ENCODE measurements around the gene PDE4D. TPM values are rescaled to one million over a fixed set of nuclear protein-coding genes. Genes with fewer than 3 reads are reported as not detected.

PDE4D gene
- total and polyA plus RNA-seq, 2 donors (not counting 1 experiment from before 2014, with no cell fraction given), result 14.9 to 171 TPM

DNA sequence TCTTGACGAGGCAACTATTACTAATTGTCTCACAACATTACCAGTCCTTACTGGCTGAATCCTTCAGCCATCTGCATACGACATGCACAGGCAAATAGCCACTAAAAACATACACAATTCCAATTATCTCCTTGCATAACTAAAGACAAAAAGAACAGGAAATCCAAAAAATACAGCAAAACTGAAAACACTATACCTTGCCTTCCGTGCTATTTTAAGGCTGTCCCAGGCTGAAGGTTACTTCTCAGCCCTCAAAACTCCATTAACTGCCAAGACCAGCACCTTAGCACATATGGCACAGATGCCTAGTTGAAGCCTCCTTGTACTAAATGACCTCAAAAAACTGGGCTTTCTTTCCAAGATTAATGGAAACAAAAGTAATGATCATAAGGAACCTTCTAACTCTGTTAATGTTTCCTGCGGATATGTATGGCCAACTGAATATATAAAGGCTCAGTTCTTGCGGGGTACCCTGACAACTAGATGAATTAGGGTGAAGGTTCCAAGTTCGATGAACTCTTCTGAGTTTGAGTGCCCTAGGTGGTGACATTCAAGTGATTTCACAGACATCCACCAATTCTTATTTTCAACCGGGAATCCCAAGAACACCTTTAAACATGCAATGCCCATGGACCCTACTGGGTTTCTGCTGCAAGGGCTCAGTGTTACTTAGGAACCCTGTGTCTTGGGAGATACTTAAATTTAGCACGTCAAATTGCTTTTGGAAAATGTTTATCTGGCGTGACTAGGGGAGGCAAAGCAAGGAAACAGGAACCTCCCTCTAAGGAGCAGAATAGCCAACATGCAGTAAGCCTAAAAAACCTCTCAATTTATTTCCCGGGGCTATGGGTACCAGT is 855.4 kb downstream of the PDE4D start:
- Mint-ChIP-seq H3K27me3 (peaks cover 28% of the 10 kb centered on the region), H3K27ac (peak overlapping the region; percentile 16), H3K4me3 (peak overlapping the region; percentile 96), H3K9me3 (ENCODE audit: insufficient read depth) (no peaks in the 10 kb centered on the region), H3K4me1 (peaks cover 30% of the 10 kb centered on the region)
- H3K4me2 ChIP-seq (replicated peaks; ENCODE audit: low read depth, low read length, poor library complexity, severe bottlenecking), result peak overlapping the region; percentile 90
- DNase-seq (peak; percentile 6), ATAC-seq (ENCODE audit: low read depth) (no peak)
- H3K9ac ChIP-seq (ENCODE audit: low read length), result peak overlapping the region; percentile 67
- no peaks in the 10 kb centered on the region for H4K20me1 ChIP-seq (ENCODE audit: control insufficient read depth, insufficient read depth, low read length, poor library complexity, severe bottlenecking)
- POLR2A ChIA-PET, result interaction anchor here (1.5 kb wide), 1 partner anchor 89 kb away, joined by 9 read pairs; no protein-coding TSS in a partner anchor
- H3K79me2 ChIP-seq (ENCODE audit: control insufficient read depth, insufficient read depth, low read length), result no peaks in the 10 kb centered on the region
- peak overlapping the region; percentile 50 to 67 (median 58) for H3K4me3 ChIP-seq (ENCODE audit: control extremely low read depth in 1 of 5, extremely low read depth in 1 of 5, insufficient read depth in 1 of 5, low read depth in 2 of 5, low read length in 4 of 5)
- no peak overlapping the region for H3K27ac ChIP-seq (ENCODE audit: low read length in 2 of 2)
- CTCF ChIA-PET, result interaction anchor here (1.4 kb wide), 1 partner anchor 136 kb away, joined by 9 read pairs; no protein-coding TSS in a partner anchor
- TF ChIP-seq, protein P1, sequence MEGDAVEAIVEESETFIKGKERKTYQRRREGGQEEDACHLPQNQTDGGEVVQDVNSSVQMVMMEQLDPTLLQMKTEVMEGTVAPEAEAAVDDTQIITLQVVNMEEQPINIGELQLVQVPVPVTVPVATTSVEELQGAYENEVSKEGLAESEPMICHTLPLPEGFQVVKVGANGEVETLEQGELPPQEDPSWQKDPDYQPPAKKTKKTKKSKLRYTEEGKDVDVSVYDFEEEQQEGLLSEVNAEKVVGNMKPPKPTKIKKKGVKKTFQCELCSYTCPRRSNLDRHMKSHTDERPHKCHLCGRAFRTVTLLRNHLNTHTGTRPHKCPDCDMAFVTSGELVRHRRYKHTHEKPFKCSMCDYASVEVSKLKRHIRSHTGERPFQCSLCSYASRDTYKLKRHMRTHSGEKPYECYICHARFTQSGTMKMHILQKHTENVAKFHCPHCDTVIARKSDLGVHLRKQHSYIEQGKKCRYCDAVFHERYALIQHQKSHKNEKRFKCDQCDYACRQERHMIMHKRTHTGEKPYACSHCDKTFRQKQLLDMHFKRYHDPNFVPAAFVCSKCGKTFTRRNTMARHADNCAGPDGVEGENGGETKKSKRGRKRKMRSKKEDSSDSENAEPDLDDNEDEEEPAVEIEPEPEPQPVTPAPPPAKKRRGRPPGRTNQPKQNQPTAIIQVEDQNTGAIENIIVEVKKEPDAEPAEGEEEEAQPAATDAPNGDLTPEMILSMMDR (IDR thresholded peaks at IDR 0.05), result no peak
- TF ChIP-seq EZH2 (IDR thresholded peaks at IDR 0.05; ENCODE audit: borderline replicate concordance, insufficient read depth, low read depth, low read length, poor library complexity, severe bottlenecking), result no peak
- H3K27me3 ChIP-seq (replicated peaks in 1 of 4; ENCODE audit: control extremely low read depth in 1 of 4, control insufficient read depth in 3 of 4, insufficient read depth in 4 of 4, low read length in 3 of 4), result peaks cover 0 to 27% (median 13%) of the 10 kb centered on the region in 4 experiments
- H2AFZ ChIP-seq (ENCODE audit: insufficient read depth, low read depth, low read length, poor library complexity, severe bottlenecking), result peak overlapping the region; percentile 69
- no peaks in the 10 kb centered on the region for H3K9me3 ChIP-seq (ENCODE audit: control extremely low read depth in 1 of 3, control insufficient read depth in 2 of 3, insufficient read depth in 1 of 3, low read length in 2 of 3)
- WGBS (ENCODE audit: insufficient coverage), result 28% methylated on average over 4 of the region's 10 CpGs
- H3K4me1 ChIP-seq (ENCODE audit: control insufficient read depth in 2 of 2, insufficient read depth in 2 of 2, low read length in 2 of 2), result peaks cover 20% of the 10 kb centered on the region in 2 donors
- intact Hi-C loops (cut with micrococcal nuclease), result loop anchor here (5.0 to 10.0 kb wide), 3 partner anchors 344 to 757 kb away; no protein-coding TSS in a partner anchor
- H3K36me3 ChIP-seq (replicated peaks in 1 of 2; ENCODE audit: control extremely low read depth in 1 of 2, control insufficient read depth in 1 of 2, extremely low read depth in 1 of 2, insufficient read depth in 2 of 2, low read length in 1 of 2), result no peaks in the 10 kb centered on the region

DNA sequence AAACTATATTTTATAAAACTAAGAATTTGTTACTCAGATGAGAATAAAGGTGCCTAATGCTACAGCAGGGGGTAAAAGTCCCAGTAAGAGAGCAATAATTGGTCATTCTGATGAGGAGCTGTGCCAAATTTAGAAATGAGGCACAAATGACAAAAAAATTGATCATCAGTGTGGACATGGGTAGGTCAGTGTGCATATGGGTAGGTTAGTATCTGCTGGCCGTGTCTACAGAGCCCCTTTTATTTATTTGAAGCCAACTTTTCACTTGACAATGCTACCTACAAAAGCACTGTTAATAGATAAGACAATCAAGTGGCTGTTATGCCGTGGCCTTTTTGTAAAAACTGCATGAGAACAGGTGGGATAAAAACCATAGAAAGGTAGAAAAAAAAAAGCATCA is 856.1 kb downstream of the PDE4D start:
- Mint-ChIP-seq H3K9me3 (ENCODE audit: insufficient read depth) (no peaks in the 10 kb centered on the region), H3K4me1 (peaks cover 30% of the 10 kb centered on the region), H3K27ac (no peak overlapping the region), H3K4me3 (peak overlapping the region; percentile 96), H3K27me3 (peaks cover 26% of the 10 kb centered on the region)
- Histone ChIP-seq H3K36me3 (replicated peaks in 1 of 2; ENCODE audit: control extremely low read depth in 1 of 2, control insufficient read depth in 1 of 2, extremely low read depth in 1 of 2, insufficient read depth in 2 of 2, low read length in 1 of 2) (no peaks in the 10 kb centered on the region), H3K4me3 (ENCODE audit: control extremely low read depth in 1 of 5, extremely low read depth in 1 of 5, insufficient read depth in 1 of 5, low read depth in 2 of 5, low read length in 4 of 5) (no peak overlapping the region), H3K9ac (ENCODE audit: low read length) (no peak overlapping the region), H3K27me3 (replicated peaks in 1 of 4; ENCODE audit: control extremely low read depth in 1 of 4, control insufficient read depth in 3 of 4, insufficient read depth in 4 of 4, low read length in 3 of 4) (peaks cover 0 to 27% (median 13%) of the 10 kb centered on the region in 4 experiments), H3K9me3 (ENCODE audit: control extremely low read depth in 1 of 3, control insufficient read depth in 2 of 3, insufficient read depth in 1 of 3, low read length in 2 of 3) (no peaks in the 10 kb centered on the region), H3K4me1 (ENCODE audit: control insufficient read depth in 2 of 2, insufficient read depth in 2 of 2, low read length in 2 of 2) (peaks cover 20% of the 10 kb centered on the region in 2 donors), H3K79me2 (ENCODE audit: control insufficient read depth, insufficient read depth, low read length) (no peaks in the 10 kb centered on the region), H3K27ac (ENCODE audit: low read length in 2 of 2) (no peak overlapping the region), H2AFZ (ENCODE audit: insufficient read depth, low read depth, low read length, poor library complexity, severe bottlenecking) (no peak overlapping the region), H4K20me1 (ENCODE audit: control insufficient read depth, insufficient read depth, low read length, poor library complexity, severe bottlenecking) (no peaks in the 10 kb centered on the region), H3K4me2 (replicated peaks; ENCODE audit: low read depth, low read length, poor library complexity, severe bottlenecking) (no peak overlapping the region)
- ChIA-PET POLR2A (no interaction called here), CTCF (interaction anchor here (5.7 kb wide), 1 partner anchor 137 kb away, joined by 71 read pairs; no protein-coding TSS in a partner anchor)
- no peak for TF ChIP-seq EZH2 (IDR thresholded peaks at IDR 0.05; ENCODE audit: borderline replicate concordance, insufficient read depth, low read depth, low read length, poor library complexity, severe bottlenecking)
- TF ChIP-seq, protein P1 (IDR thresholded peaks at IDR 0.05), result no peak
- DNase-seq, result no peak
- intact Hi-C loops (cut with micrococcal nuclease), result loop anchor here (5.0 to 10.0 kb wide), 3 partner anchors 345 to 757 kb away; no protein-coding TSS in a partner anchor
- ATAC-seq (ENCODE audit: low read depth), result no peak
- no CpG with 5 or more reads among the region's 2 CpGs for WGBS (ENCODE audit: insufficient coverage)
